HuH-7 (cell line): ENCODE results near the gene TENM4.

Source experiments
- DNase-seq: peaks from one replicate; pipeline ENCODE4 v3.0.0; 2011; ENCODE audit warnings: low spot score

TENM4 gene

GRCh38 chr11:78961937-78962701 lies 478.7 kb downstream of the TENM4 start:
- no peak for DNase-seq

DNA sequence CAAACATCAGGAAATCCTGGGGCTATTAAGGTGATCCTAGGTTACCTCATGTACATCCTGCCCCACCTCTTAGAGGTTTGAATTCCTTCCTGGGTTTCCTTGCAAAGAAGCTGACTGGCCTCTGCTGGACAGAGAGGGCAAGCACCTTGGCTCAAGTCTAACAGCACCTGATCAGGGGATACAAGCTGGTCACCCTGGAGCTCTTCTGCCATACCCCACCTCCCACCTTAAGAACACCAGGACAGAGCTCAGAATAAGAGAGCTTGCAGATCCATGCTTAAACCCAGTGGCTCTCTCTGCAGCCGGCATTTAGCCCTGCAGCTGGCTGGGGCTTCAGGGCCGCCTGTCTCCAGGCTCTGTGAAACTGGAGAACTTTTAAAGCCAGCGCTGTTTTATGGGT lies 479.6 kb downstream of the TENM4 start:
- DNase-seq, result peak; percentile 14

DNA sequence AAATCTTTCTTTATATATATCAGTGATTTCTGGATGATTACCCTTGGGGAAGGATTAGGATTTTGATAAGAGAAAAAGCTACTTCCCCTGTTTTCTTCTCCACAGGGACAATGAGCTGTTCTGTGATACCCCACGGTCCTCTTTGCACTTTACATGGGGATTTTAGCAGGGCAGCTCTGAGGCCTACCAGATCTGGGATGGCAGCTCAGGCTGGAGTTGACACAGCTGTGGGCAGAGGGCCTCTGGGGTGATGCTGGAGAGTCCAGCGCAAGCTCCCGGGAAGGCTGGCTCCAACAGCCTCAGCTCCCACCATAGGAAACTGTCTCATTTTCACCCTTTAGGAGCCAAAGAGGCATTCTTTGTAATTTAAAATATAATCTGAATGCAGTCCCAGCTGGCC lies 482.4 kb downstream of the TENM4 start:
- DNase-seq, result no peak

- DNase-seq, result no peak
Observed at GRCh38 chr11:78957476-78958245, 483.2 kb downstream of the TENM4 start.

DNA sequence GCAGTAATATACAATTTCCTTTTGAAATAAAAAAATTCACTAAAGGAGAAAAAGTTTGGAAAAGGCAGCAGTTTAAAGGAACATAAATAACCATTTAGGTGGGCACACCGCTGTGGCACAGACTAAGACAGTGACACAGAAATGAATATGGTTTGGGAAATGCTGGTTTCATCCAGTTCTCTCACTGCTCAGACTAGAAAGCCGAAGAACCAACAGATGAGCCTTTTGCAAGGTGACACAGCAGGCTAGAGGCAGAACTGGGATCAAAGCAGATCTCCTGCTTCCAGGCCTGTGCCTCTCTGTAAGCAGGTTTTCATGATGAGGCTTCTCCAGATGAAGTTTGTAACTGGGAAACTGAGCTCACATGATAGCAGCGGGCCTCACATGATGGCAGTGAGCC lies 486.1 kb downstream of the TENM4 start:
- DNase-seq, result no peak

DNA sequence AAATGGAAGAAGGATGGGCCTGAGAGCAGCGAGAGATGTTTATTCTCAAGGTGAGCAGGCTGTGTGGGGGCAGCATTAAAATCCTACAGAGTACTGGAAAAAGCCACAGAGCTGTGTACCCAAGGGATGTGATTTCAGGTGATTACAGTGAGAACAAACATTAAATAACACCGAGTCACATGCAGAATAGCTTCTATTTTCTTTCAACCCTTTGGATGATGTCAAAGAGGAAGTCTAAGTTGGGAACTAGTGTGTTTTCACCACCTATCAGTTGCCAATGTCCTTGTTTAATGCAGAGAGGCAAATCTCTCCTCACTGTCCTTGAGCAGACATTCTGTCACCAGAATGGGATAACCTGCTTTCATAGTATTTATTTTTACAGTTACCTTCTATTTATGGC lies 486.6 kb downstream of the TENM4 start:
- DNase-seq, result no peak

- no peak for DNase-seq
Observed at GRCh38 chr11:78952890-78953289, 487.9 kb downstream of the TENM4 start.

- DNase-seq, result no peak
Observed at GRCh38 chr11:78952175-78952574, 488.7 kb downstream of the TENM4 start.

GRCh38 chr11:78949976-78950690 lies 490.7 kb downstream of the TENM4 start:
- DNase-seq, result no peak

GRCh38 chr11:78946945-78947902 lies 493.6 kb downstream of the TENM4 start:
- DNase-seq, result no peak

DNA sequence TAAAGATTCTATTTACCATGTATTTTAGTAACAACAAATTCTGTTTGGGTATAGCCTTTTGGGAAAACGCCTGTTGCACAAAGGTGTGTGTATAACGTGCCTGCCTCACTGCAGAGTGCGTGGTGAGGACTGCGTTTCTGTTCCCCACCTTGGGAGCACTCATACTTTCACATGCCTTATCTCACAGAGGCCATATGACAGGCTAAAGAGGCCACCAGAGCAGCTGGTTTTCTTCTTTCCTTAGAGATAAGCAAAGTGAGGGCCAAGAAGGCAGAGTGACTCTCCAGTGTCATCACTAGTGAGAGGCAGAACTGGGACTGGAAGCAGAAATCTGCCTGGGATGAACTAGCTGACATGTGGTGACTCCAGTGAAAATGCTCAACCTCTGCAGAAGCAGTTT lies 497.0 kb downstream of the TENM4 start:
- DNase-seq, result no peak

- no peak for DNase-seq
Observed at GRCh38 chr11:78943154-78943553, 497.7 kb downstream of the TENM4 start.

DNA sequence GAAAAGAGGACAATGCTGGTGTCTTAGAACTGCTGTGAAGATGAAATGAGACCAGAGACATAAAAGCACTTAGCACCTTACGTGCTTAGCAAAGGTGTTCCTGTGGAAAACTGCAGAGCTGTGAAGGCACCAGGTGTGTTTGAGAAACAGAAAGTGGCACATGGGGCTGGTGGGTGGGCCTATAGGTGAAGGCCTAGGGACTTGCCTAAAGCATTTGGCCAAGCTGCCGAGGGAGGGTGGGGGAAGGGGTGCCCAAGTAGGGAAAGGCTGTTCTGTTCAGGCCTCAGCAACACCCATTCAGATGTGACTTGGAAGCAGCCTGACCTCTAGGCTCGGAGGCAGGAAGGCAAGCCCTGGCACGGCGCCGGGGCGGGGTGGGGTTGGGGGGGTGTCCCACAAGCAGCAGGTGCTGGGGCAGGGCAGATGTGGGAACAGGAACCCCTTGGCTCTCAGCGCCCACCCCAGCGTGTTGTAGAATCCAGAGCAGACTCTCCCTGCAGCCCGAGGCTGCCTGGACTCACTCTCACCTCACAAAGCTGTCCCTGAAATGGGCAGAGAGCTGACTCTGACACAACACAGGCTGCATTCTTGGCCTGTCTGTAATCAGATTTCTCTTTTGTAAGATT lies 499.5 kb downstream of the TENM4 start:
- DNase-seq, result no peak

DNA sequence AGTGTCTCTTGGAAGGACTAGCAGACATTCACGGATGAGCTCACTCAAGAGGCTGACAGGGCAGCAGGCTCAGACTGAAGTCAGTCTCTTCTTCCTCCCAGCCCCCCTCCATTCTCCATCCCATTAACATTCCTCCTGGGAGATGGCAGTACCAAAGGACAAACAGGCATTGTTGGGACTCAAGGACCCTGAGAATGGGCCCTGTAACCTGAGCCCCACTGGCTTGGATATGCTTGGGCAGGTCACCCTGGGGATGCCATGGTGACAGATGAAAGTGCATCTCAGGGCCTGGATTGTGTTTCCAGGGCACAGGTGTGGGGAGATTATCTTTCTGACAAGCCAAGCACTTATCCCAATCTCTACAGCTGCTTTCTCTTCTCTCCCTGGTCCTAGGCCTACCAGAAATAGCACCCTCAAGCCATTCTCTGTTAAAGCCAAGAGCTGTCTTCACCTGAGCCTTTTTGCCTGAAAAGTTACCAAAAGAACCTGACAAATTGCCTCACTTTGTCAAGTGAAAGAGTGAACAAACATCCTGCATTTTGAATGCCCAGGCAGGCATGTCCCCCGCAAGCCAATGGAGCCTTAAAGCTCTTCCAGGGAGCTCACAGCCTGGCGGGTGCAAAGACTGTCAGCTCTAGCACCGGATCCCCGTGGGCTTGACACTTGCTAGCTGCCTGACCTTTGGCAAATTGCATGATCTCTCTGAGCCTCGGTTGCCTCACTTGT lies 500.2 kb downstream of the TENM4 start:
- DNase-seq, result no peak

- DNase-seq, result no peak
Observed at GRCh38 chr11:78938971-78939370, 501.9 kb downstream of the TENM4 start.

GRCh38 chr11:78938036-78938435 lies 502.8 kb downstream of the TENM4 start:
- no peak for DNase-seq

DNA sequence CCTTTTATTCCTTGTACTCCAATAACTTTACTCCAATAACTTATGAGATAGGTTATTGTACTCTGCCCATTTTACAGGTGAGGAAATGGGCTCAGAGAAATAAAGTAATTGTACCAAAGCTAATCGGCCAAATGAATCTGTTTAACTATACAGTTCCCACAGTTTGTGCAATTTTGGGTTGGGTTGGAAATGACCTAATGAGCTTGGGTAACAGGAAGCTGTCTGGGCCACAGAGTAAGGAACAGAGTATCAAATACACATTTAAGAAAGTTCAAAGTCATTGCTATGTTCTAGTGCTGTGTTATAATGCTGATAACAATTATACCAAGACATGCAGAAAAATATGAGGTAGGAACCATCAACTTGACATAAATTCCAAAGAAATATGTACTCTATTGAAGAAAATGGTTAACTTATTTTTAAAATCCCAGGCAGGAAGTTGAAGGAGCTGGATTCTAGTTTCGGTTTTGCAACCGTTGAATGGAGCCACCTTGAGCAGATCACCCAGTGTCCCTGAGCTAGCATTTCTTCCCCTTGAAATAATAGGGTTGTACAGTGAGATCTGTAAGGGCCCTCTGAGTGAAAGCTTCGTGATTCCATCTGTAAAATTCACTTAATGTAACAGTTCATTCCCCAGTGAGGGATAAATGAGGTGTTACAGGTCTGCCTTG lies 505.3 kb downstream of the TENM4 start:
- no peak for DNase-seq

GRCh38 chr11:78933350-78933749 lies 507.5 kb downstream of the TENM4 start:
- DNase-seq, result no peak

DNA sequence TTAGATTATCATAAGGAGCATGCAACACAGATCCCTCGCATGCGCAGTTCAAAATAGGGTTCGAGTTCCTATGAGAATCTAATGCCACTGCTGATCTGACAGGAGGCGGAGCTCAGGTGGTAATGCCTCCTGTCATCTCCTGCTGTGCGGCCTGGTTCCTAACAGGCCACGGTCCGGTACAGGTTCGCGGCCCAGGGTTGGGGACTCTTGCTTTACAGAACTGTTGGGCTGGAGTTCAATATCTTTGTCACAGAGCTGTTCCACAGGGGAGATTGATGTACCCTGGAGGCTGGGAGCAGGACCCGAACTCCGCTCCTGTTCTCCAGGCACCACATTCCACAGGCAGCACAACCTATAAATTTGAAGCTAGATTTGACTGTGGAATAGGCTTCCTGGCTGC lies 508.1 kb downstream of the TENM4 start:
- no peak for DNase-seq

DNA sequence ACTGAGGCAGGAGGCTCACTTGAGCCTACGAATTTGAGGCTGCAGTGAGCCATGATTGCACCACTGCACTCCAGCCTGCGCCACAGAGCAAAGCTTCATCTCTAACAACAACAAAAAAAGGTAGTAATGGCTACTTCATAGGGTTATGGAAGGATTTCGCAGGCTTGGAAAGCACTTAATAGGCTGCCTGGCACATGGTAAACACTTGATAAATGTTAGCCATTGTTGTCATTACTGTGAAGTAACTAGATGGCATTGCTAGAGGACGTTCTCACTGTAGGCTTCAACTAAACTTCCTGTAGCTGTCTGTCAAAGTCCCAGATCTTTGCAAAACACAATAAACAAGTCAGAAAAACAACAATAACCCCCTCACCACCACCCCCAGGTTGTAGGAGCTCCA lies 508.9 kb downstream of the TENM4 start:
- no peak for DNase-seq
